ENCODE measurements around the gene TMEM14B. TPM values are rescaled to one million over a fixed set of nuclear protein-coding genes. Genes with fewer than 3 reads are reported as not detected.
A peak's percentile ranks its signal among the peaks of the same experiment; 100 is the strongest.

The TMEM14B gene
- total RNA-seq, 1 donor, result 98.1 TPM

DNA sequence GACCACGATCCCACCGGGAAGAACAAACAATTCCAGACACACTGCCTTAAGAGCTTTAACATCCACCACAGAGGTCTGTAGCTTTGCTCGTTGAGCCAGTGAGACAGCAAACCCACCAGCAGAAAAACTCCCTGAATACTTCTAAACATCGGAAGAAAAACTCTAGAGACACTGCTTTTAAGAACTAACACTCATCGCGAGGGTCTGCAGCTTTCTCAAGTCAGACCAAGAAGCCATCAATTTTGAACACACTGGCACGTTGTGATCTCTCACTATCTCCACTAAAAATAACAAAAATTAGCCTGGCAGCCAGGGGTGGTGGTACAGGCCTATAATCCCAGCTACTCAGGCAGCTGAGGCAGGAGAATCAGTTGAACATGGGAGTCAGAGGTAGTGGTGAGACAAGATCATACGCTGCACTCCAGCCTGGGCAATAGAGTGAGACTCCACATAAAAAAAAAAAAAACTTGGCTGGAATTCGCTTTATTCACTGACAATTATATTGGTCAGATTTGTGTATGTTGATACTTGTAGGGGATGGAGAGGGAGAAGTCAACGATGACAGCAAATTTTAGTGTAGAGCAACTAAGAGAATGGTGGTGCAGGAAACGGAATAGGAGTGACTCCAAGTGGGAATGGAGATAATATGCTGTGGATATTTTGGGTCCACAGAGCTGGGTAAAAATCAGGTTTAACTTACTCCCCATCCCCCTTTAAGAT, 25.6 kb upstream of the TMEM14B start:
- peak overlapping the region; percentile 82 for H3K4me3 ChIP-seq (ENCODE audit: low read depth, low read length)
- TF ChIP-seq, protein P1, sequence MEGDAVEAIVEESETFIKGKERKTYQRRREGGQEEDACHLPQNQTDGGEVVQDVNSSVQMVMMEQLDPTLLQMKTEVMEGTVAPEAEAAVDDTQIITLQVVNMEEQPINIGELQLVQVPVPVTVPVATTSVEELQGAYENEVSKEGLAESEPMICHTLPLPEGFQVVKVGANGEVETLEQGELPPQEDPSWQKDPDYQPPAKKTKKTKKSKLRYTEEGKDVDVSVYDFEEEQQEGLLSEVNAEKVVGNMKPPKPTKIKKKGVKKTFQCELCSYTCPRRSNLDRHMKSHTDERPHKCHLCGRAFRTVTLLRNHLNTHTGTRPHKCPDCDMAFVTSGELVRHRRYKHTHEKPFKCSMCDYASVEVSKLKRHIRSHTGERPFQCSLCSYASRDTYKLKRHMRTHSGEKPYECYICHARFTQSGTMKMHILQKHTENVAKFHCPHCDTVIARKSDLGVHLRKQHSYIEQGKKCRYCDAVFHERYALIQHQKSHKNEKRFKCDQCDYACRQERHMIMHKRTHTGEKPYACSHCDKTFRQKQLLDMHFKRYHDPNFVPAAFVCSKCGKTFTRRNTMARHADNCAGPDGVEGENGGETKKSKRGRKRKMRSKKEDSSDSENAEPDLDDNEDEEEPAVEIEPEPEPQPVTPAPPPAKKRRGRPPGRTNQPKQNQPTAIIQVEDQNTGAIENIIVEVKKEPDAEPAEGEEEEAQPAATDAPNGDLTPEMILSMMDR (IDR thresholded peaks at IDR 0.05; ENCODE audit: insufficient read depth, low read length), result no peak
- DNase-seq (ENCODE audit: low read depth), result no peak

DNA sequence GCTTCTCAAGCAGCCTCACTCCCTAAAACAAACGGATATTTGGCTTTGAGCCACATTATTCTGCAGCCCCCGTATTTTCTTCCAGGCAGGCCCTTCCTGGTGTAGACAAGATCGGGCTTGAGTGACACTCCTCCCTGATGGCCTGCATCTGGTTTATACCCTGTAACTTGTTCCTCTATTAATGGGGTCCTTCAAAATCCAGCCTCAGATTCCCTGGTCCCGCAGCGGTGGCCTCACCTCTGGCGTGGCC, 25.1 kb upstream of the TMEM14B start:
- peak overlapping the region; percentile 82 for H3K4me3 ChIP-seq (ENCODE audit: low read depth, low read length)
- TF ChIP-seq, protein P1 (IDR thresholded peaks at IDR 0.05; ENCODE audit: insufficient read depth, low read length), result no peak
- no peak for DNase-seq (ENCODE audit: low read depth)

DNA sequence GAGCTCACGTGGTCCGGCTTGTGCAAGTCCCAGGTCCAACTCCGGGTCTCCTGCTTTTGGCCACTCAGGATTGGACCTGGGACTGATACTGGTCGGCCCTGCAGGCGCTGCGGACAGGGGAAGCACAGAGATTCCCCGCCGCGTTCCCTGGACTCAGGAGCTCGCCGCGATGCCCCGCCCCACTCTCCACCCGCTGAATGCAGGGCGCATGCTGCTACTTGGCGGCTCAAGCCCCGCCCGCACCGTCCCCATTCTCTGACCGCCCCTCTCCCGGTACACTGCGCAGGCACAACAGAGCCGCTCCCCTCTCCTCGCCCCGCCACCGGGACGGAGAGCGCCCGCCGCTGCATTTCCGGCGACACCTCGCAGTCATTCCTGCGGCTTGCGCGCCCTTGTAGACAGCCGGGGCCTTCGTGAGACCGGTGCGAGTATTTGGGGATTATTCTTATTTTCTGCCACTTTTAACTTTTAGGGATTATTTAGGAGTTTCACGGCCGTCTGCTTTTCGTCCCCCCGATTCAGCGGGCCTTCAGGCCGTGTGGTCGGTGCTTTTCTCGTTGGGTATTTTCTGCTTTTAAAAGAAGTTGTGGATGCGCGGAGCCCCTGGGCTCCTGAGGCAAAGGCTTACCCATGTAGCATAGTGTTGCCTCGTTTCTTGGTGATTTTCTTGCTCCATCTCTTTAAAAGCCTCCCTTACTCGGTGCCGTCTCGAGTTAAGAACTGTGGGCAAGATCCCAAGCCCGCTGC, 24.6 kb upstream of the TMEM14B start, which contains the start of gene TMEM14C:
TMEM14C (plus strand) TSS at position 251 of the 747 bp plus-strand sequence. CDS start 1,544 bp downstream, outside the sequence.
- TF ChIP-seq, protein P1 (IDR thresholded peaks at IDR 0.05; ENCODE audit: insufficient read depth, low read length), result no peak
- DNase-seq (ENCODE audit: low read depth), result peak; percentile 97
- peak within 1 kb of the TSS; percentile 82 for H3K4me3 ChIP-seq (ENCODE audit: low read depth, low read length)

DNA sequence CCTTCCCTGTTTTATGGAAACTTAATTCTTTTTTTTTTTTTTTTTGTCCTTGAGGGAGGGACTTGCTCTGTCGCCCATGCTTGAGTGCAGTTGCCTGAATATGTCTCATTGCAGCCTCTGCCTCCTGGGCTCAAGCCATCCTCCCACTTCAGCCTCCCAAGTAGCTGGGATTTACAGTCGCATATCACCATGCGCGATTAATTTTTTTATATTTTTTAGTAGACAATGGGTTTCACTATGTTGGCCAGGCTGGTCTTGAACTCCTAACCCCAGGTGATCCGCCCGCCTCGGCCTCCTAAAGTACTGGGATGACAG, 24.1 kb upstream of the TMEM14B start:
- peak; percentile 31 for DNase-seq (ENCODE audit: low read depth)
- TF ChIP-seq, protein P1 (IDR thresholded peaks at IDR 0.05; ENCODE audit: insufficient read depth, low read length), result no peak
- peak overlapping the region; percentile 82 for H3K4me3 ChIP-seq (ENCODE audit: low read depth, low read length)

DNA sequence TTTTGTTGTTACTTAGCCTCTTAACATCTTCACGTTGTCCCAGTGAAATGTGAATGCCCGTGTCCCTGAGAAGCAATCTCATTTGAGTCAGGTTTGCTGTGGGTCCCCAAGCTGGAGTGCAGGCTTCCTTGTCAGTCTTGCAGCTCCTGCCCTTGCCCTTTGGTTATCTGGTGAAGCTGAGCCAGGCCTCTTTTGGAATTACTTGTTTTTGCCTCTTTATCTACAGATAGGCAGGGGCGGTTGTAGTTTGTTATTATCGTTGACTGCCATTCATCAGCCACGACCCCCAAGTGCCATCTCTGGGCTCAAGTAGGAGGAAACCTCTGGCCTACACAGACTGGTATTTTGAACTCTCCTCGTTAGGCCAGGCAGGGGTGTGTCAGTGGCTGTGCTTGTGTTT, 22.6 kb upstream of the TMEM14B start:
- H3K4me3 ChIP-seq (ENCODE audit: low read depth, low read length), result no peak overlapping the region
- TF ChIP-seq, protein P1 (IDR thresholded peaks at IDR 0.05; ENCODE audit: insufficient read depth, low read length), result no peak

DNA sequence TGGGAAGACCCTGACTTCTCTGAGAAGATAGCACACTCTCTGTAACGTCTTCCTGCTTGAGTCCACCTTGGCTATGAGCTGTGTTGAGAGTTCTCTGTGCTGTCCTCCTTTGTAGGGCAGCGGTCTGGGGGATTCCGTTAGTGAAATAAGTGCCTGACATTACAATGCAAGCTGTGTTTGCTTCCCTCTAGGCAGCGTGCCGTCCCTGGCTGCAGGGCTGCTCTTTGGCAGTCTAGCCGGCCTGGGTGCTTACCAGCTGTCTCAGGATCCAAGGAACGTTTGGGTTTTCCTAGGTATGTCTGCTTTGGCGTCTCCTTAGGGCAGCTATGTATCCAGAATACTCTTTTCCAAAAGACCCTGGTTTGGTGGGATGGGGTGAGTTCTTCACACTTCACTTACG, 21.9 kb upstream of the TMEM14B start:
- DNase-seq (ENCODE audit: low read depth), result no peak
- TF ChIP-seq, protein P1 (IDR thresholded peaks at IDR 0.05; ENCODE audit: insufficient read depth, low read length), result no peak
- no peak overlapping the region for H3K4me3 ChIP-seq (ENCODE audit: low read depth, low read length)

More for the DNA sequence above, 22.6 kb upstream of the TMEM14B start:
- no peak for DNase-seq (ENCODE audit: low read depth)

Data from fibroblast of the aortic adventitia (primary cell).